Ishikawa (cell line): Measurements from ENCODE around the gene SPG21.

Source experiments
- CEBPB ChIP-seq: IDR thresholded peaks from 2 replicates; pipeline ENCODE4 v1.6.1; 2012
- EGR1 ChIP-seq: IDR thresholded peaks from 2 replicates; pipeline ENCODE4 v1.6.1; 2012
- EP300 ChIP-seq: IDR thresholded peaks from 2 replicates; pipeline ENCODE4 v1.6.1; 2012; ENCODE audit warnings: borderline replicate concordance
- NFIC ChIP-seq: IDR thresholded peaks from 2 replicates; pipeline ENCODE4 v1.6.1; 2012
- RAD21 ChIP-seq: IDR thresholded peaks from 2 replicates; pipeline ENCODE4 v1.6.1; 2012; ENCODE audit warnings: low read depth
- TCF12 ChIP-seq: IDR thresholded peaks from 2 replicates; pipeline ENCODE4 v1.6.1; 2012; ENCODE audit warnings: low read depth
- YY1 ChIP-seq: IDR thresholded peaks from 2 replicates; pipeline ENCODE4 v1.6.1; 2012; ENCODE audit warnings: low read depth
- TF ChIP-seq, protein P1 (sequence below): IDR thresholded peaks from 2 replicates; pipeline ENCODE4 v1.6.1; 2012

DNA sequence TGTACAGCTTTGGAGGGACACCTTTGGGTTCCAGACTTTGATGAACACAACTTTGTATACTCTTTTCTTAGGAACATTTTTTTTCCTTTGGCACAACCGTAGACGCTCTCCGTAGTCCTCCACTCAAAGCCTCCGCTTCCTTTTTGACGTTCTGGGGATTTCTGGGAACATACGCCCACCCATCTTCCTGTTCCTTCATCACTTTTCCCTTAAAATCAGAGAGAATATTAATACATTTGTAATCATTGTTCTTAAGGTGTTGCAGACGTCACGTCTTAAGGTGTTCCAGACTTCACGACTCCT lies 405 bp upstream of the SPG21 start:
- TF ChIP-seq EP300 (no peak), CEBPB (no peak), EGR1 (no peak), RAD21 (no peak), NFIC (no peak), TCF12 (no peak), YY1 (no peak)
- TF ChIP-seq, protein P1, sequence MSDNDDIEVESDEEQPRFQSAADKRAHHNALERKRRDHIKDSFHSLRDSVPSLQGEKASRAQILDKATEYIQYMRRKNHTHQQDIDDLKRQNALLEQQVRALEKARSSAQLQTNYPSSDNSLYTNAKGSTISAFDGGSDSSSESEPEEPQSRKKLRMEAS = no peak
